ENCODE measurements around the gene VWA3B. TPM values are rescaled to one million over a fixed set of nuclear protein-coding genes. Genes with fewer than 3 reads are reported as not detected.
A peak's percentile ranks its signal among the peaks of the same experiment; 100 is the strongest.
"Not testable (repeated sequence)": the region's sequence is repeated elsewhere in the genome, so short reads cannot be mapped to it uniquely, and the experiment has no call there.

Gene VWA3B
- total RNA-seq, 2 experiments from 2014 or later: not detected

- POLR2A ChIA-PET: no interaction called here
- H3K27me3 Mint-ChIP-seq: peaks cover 4% of the 10 kb centered on the region
- ATAC-seq: no peak
- no peaks in the 10 kb centered on the region for H3K36me3 Mint-ChIP-seq (ENCODE audit: low read depth)
- peaks cover under 1% of the 10 kb centered on the region for H3K4me1 Mint-ChIP-seq
- CTCF ChIA-PET: interaction anchor here (0.6 kb wide), 1 partner anchor 29 kb away, joined by 3 read pairs; no protein-coding TSS in a partner anchor
- intact Hi-C loops (cut with DNase I, micrococcal nuclease): no loop called here
- no peak for DNase-seq
- H3K9me3 Mint-ChIP-seq (ENCODE audit: low read depth): peaks cover 2% of the 10 kb centered on the region
- H3K27ac Mint-ChIP-seq: no peak overlapping the region
- H3K4me3 Mint-ChIP-seq: no peak overlapping the region
Observed at GRCh38 chr2:98142106-98142791, 55.3 kb downstream of the VWA3B start.

GRCh38 chr2:98145070-98145469 lies 58.1 kb downstream of the VWA3B start:
- intact Hi-C loops (cut with DNase I, micrococcal nuclease): no loop called here
- POLR2A ChIA-PET: no interaction called here
- DNase-seq (no peak), ATAC-seq (no peak)
- Mint-ChIP-seq H3K4me3 (no peak overlapping the region), H3K9me3 (ENCODE audit: low read depth) (peaks cover 2% of the 10 kb centered on the region), H3K36me3 (ENCODE audit: low read depth) (no peaks in the 10 kb centered on the region), H3K4me1 (peaks cover 8% of the 10 kb centered on the region), H3K27me3 (peaks cover 4% of the 10 kb centered on the region), H3K27ac (no peak overlapping the region)
- CTCF ChIA-PET: no interaction called here

DNA sequence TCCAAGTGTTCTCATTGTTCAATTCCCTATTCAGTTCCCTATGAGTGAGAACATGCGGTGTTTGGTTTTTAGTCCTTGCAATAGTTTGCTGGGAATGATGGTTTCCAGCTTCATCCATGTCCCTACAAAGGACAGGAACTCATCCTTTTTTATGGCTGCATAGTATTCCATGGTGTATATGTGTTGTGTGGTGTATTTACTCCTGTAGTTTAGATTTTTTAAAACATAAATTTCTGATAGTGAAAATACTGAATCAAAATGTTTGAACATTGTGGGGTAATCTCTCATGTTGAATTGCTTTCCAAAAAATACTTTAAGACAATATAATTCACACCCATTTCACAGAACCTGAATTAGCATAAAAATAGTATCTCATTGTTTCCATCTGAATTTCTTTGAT lies 60.9 kb downstream of the VWA3B start:
- intact Hi-C loops (cut with DNase I, micrococcal nuclease); H3K27me3 Mint-ChIP-seq: not testable (repeated sequence)

GRCh38 chr2:98148595-98149332 lies 61.8 kb downstream of the VWA3B start:
- Mint-ChIP-seq H3K9me3 (ENCODE audit: low read depth) (peaks cover 2% of the 10 kb centered on the region), H3K27me3 (peaks cover 2% of the 10 kb centered on the region), H3K4me3 (no peak overlapping the region), H3K36me3 (ENCODE audit: low read depth) (no peaks in the 10 kb centered on the region), H3K27ac (peak overlapping the region; percentile 0), H3K4me1 (peaks cover 8% of the 10 kb centered on the region)
- intact Hi-C loops (cut with DNase I, micrococcal nuclease): no loop called here
- ATAC-seq (no peak), DNase-seq (no peak)
- ChIA-PET POLR2A (no interaction called here), CTCF (interaction anchor here (0.6 kb wide), 1 partner anchor 126 kb away, joined by 3 read pairs; no protein-coding TSS in a partner anchor)

More for the DNA sequence above, 60.9 kb downstream of the VWA3B start:
- DNase-seq; POLR2A ChIA-PET; H3K4me3 Mint-ChIP-seq; H3K36me3 Mint-ChIP-seq (ENCODE audit: low read depth); CTCF ChIA-PET; ATAC-seq; H3K4me1 Mint-ChIP-seq; H3K27ac Mint-ChIP-seq; H3K9me3 Mint-ChIP-seq (ENCODE audit: low read depth): not testable (repeated sequence)

DNA sequence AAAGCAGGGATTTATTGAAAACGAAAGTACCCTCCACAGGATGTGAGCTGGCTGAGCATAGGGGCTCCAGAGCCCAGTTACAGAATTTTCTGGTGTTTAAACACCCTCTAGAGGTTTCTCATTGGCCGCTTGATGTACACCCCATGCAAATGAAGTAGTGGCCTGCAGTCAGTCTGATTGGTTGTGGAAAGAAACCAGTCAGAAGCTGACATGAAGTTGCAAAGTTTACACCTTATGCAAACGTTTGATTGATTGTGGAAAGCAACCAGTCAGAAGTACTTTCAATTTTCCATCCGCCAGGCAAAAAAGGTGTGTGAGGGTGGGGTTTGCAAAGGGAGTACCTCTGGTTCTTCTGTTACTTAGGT lies 62.3 kb downstream of the VWA3B start:
- ChIA-PET CTCF (interaction anchor here (0.6 kb wide), 1 partner anchor 127 kb away, joined by 3 read pairs; no protein-coding TSS in a partner anchor), POLR2A (no interaction called here)
- DNase-seq (peak; percentile 27), ATAC-seq (peak; percentile 78)
- H3K36me3 Mint-ChIP-seq (ENCODE audit: low read depth): no peaks in the 10 kb centered on the region
- intact Hi-C loops (cut with DNase I, micrococcal nuclease): no loop called here
- H3K27ac Mint-ChIP-seq: no peak overlapping the region
- peaks cover 2% of the 10 kb centered on the region for H3K27me3 Mint-ChIP-seq
- H3K4me1 Mint-ChIP-seq: peaks cover 8% of the 10 kb centered on the region
- H3K4me3 Mint-ChIP-seq: no peak overlapping the region
- H3K9me3 Mint-ChIP-seq (ENCODE audit: low read depth): peaks cover 2% of the 10 kb centered on the region

DNA sequence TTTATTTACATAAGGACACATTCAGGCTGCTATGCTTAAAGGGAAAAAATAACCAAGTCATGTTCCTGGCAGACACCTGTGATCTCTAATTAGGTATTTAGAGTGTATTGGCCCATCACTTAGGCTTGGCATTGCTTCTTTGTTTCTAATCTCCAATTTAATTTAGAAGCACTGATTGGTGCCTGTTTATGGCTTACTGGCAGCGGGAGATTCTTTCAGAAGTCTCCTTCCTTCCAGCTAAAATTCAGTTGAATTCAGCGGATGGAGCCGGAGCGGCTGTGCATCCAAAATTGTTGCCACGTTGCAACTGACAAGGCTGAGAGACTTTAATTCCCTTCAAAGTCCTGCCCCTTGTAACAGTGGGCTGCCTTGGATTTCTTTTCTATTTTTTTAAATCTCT lies 66.5 kb downstream of the VWA3B start:
- no peak for DNase-seq
- Mint-ChIP-seq H3K27me3 (peaks cover 9% of the 10 kb centered on the region), H3K27ac (no peak overlapping the region), H3K4me1 (peaks cover 8% of the 10 kb centered on the region), H3K4me3 (no peak overlapping the region), H3K9me3 (ENCODE audit: low read depth) (no peaks in the 10 kb centered on the region), H3K36me3 (ENCODE audit: low read depth) (no peaks in the 10 kb centered on the region)
- ChIA-PET CTCF (no interaction called here), POLR2A (no interaction called here)
- ATAC-seq: no peak
- intact Hi-C loops (cut with DNase I, micrococcal nuclease): loop anchor here in 1 of 2 experiments (10.0 kb wide), 1 partner anchor 349 kb away; no protein-coding TSS in a partner anchor

DNA sequence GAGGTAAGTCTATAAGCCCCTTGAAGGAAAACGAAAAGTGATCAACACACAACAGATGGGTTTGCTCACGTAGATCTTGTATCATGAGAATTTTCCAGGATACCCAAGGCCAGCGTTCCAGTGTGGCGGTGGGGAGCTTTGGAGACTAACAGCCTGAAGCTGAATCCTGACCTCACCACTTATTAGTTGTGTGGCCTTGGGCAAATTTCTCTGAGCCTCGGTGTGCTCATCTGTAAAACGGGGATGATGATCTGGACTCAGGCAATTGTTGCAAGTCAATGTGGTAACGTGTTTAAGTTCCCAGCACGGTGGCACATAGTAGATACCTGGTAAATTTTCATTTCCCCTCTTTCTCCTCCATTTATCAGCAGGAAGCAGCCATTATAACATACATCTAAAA lies 68.3 kb downstream of the VWA3B start:
- ChIA-PET CTCF (interaction anchor here (1.0 kb wide), 1 partner anchor 47 kb away, joined by 3 read pairs; no protein-coding TSS in a partner anchor), POLR2A (no interaction called here)
- ATAC-seq: no peak
- H3K27ac Mint-ChIP-seq: no peak overlapping the region
- H3K4me3 Mint-ChIP-seq: no peak overlapping the region
- intact Hi-C loops (cut with DNase I, micrococcal nuclease): loop anchor here in 1 of 2 experiments (10.0 kb wide), 1 partner anchor 350 kb away; no protein-coding TSS in a partner anchor
- no peaks in the 10 kb centered on the region for H3K4me1 Mint-ChIP-seq
- H3K27me3 Mint-ChIP-seq: peaks cover 9% of the 10 kb centered on the region
- DNase-seq: no peak
- no peaks in the 10 kb centered on the region for H3K9me3 Mint-ChIP-seq (ENCODE audit: low read depth)
- no peaks in the 10 kb centered on the region for H3K36me3 Mint-ChIP-seq (ENCODE audit: low read depth)

DNA sequence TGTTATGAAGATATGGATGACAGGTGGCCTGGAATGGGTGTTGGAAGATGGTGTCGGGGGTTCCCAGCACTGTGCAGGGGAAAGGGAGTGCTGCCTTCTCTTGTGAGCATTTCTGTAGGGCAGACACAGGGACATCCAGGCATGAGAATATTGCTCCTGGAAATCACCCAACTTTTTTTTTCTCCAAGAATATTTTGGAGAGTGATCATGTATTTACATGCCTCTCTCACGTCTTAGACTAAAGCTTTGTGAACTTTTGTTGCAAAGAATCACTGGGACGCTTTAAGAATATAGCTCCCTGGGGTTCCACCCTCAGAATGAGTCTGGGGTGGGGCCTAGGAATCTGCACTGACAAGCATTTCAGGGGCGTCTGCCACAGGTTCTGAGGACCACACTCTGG lies 68.7 kb downstream of the VWA3B start:
- ATAC-seq: no peak
- Mint-ChIP-seq H3K27ac (no peak overlapping the region), H3K36me3 (ENCODE audit: low read depth) (no peaks in the 10 kb centered on the region), H3K27me3 (peaks cover 9% of the 10 kb centered on the region), H3K4me1 (no peaks in the 10 kb centered on the region), H3K4me3 (no peak overlapping the region), H3K9me3 (ENCODE audit: low read depth) (no peaks in the 10 kb centered on the region)
- intact Hi-C loops (cut with DNase I, micrococcal nuclease): loop anchor here in 1 of 2 experiments (10.0 kb wide), 1 partner anchor 351 kb away; no protein-coding TSS in a partner anchor
- CTCF ChIA-PET: interaction anchor here (1.0 kb wide), 1 partner anchor 48 kb away, joined by 3 read pairs; no protein-coding TSS in a partner anchor
- DNase-seq: no peak
- POLR2A ChIA-PET: no interaction called here

DNA sequence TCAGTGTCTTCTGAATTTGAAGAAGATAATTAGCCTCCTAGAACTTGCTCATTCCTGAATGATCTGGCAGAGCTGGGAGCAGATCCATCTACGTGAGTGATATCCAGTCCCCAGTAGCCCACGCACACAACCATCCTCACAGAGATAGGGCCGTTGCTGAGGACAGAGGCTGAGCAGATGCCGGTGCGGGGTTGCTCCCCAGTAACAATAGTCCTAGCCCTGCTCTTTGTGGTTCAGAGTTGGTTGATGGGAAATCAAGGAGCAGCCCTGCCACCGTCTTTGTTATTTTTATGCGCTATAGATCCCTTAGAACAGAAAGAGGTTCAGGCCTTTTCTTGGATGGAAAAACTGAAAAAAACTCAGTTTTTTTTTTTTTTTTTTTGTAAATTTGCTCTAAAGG lies 69.3 kb downstream of the VWA3B start:
- H3K4me1 Mint-ChIP-seq: no peaks in the 10 kb centered on the region
- ChIA-PET POLR2A (no interaction called here), CTCF (interaction anchor here (1.0 kb wide), 1 partner anchor 48 kb away, joined by 3 read pairs; no protein-coding TSS in a partner anchor)
- H3K36me3 Mint-ChIP-seq (ENCODE audit: low read depth): no peaks in the 10 kb centered on the region
- no peak overlapping the region for H3K27ac Mint-ChIP-seq
- ATAC-seq: no peak
- peaks cover 9% of the 10 kb centered on the region for H3K27me3 Mint-ChIP-seq
- no peak overlapping the region for H3K4me3 Mint-ChIP-seq
- H3K9me3 Mint-ChIP-seq (ENCODE audit: low read depth): no peaks in the 10 kb centered on the region
- DNase-seq: no peak
- intact Hi-C loops (cut with DNase I, micrococcal nuclease): loop anchor here in 1 of 2 experiments (10.0 kb wide), 1 partner anchor 352 kb away; no protein-coding TSS in a partner anchor

- ATAC-seq (no peak), DNase-seq (no peak)
- ChIA-PET CTCF (no interaction called here), POLR2A (no interaction called here)
- H3K4me1 Mint-ChIP-seq: no peaks in the 10 kb centered on the region
- intact Hi-C loops (cut with DNase I, micrococcal nuclease): loop anchor here in 1 of 2 experiments (10.0 kb wide), 1 partner anchor 353 kb away; no protein-coding TSS in a partner anchor
- no peak overlapping the region for H3K4me3 Mint-ChIP-seq
- H3K36me3 Mint-ChIP-seq (ENCODE audit: low read depth): no peaks in the 10 kb centered on the region
- H3K9me3 Mint-ChIP-seq (ENCODE audit: low read depth): no peaks in the 10 kb centered on the region
- H3K27ac Mint-ChIP-seq: no peak overlapping the region
- H3K27me3 Mint-ChIP-seq: peaks cover 9% of the 10 kb centered on the region
Observed at GRCh38 chr2:98157557-98157956, 70.6 kb downstream of the VWA3B start.

DNA sequence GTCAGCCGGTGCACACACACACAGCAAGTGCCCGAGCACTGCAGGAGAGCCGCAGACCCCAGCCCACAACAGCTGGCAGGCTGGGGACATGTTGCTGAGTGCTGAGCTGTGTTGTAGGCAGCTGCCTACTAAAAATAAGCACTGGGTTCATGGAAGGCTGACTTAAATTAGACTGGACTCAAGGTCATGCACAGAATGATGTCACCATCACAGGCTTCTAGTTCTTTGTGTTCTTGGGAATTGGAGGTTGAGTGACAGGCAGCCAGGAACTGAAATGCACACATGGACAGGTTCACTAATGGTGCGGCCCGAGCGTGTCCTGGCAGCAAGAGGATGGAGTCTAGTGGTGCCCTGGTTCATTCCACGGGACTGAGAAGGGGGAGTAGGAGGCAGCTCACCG lies 71.3 kb downstream of the VWA3B start:
- ATAC-seq (no peak), DNase-seq (no peak)
- Mint-ChIP-seq H3K9me3 (ENCODE audit: low read depth) (no peaks in the 10 kb centered on the region), H3K27ac (no peak overlapping the region), H3K27me3 (peaks cover 9% of the 10 kb centered on the region), H3K36me3 (ENCODE audit: low read depth) (no peaks in the 10 kb centered on the region), H3K4me1 (no peaks in the 10 kb centered on the region), H3K4me3 (no peak overlapping the region)
- CTCF ChIA-PET: interaction anchor here (1.4 kb wide), 1 partner anchor 18 kb away, joined by 3 read pairs; no protein-coding TSS in a partner anchor
- intact Hi-C loops (cut with DNase I, micrococcal nuclease): loop anchor here in 1 of 2 experiments (10.0 kb wide), 1 partner anchor 354 kb away; no protein-coding TSS in a partner anchor
- POLR2A ChIA-PET: no interaction called here
